NOMO-1 treated with DMSO at 0.1 percent for 48 hours (cell line): ENCODE measurements around the gene CORO2A.
"Not testable (repeated sequence)": the region's sequence is repeated elsewhere in the genome, so short reads cannot be mapped to it uniquely, and the experiment has no call there.

Experiments used
- DNase-seq: peaks from one replicate; lab custom pipeline; 2025; ENCODE audit not compliant: unreplicated experiment; lab: John Stamatoyannopoulos, UW

CORO2A gene

DNA sequence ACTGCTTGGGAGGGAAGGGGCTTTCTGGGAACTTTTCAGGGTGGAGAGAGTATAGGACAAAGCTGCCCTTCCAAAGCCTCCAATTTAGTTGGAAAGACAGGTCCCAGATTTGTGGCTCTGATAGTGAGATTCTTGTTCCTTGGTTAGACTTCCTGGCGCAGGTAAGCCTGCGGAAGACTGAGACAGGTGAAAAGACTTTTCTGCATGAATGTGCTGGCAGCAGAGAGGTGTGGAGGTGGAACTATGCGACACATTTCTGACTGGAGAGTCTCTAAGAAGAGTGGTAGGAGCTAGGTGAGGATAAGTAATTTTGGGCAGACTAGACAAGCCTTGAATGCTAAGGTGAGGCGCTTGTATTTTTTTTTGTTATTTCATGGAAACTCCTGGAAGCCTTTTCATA, 106.0 kb downstream of the CORO2A start:
- no peak for DNase-seq

DNA sequence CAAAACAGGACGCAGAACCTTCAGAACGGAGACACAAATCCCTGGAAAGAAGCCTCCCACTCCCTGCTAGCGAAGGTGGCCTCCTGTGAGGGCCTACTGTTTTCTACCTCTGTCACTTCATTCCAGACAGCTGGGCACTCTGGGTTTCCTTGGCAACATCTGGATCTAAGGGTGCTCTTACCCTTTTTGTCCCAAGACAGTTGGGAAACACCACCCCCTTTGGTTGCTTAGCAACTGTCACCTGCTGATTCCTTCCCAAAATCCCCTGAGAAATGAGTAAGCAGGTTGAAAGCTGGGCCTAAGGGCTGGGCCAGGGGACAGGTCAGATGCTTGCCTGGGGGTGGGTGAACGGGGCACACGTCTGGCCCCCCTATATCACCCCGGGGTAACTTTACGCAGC, 106.5 kb downstream of the CORO2A start:
- DNase-seq: no peak

DNA sequence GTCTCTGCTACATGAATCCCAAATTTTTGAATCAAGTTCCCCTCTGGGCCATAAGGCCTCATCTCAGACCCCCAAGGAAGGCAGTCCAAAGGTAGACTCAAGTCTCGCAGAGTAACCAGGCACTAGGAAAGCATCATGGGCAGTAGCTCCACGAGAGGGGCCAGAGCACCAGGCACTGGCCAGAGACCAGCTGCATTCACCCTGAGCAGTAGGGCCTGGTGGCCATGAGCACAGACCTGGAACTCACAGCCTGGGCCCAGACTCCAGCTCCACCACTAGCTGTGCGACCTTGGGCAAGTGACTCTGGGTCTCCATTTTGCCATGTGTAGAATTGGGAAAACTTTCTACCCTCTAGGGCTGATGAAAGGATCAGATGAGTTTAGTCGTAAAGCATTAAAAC, 107.4 kb downstream of the CORO2A start:
- no peak for DNase-seq

DNA sequence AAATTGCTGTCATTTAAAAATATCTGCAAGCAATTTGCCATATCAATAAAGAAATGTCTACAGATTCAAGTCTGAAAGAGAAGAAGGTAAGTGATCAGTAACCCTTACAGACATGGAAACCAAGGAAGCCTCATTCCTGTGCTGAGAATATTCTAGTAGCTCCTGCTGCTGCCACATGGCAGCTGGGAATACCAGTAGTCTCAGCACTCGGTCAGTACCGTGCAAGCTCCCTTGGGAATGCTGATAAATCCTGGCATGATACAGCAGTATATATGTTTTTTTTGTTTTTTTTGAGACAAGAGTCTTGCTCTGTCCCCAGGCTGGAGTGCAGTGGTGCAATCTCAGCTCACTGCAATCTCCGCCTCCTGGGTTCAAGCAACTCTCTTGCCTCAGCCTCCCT, 108.0 kb downstream of the CORO2A start:
- no peak for DNase-seq

DNA sequence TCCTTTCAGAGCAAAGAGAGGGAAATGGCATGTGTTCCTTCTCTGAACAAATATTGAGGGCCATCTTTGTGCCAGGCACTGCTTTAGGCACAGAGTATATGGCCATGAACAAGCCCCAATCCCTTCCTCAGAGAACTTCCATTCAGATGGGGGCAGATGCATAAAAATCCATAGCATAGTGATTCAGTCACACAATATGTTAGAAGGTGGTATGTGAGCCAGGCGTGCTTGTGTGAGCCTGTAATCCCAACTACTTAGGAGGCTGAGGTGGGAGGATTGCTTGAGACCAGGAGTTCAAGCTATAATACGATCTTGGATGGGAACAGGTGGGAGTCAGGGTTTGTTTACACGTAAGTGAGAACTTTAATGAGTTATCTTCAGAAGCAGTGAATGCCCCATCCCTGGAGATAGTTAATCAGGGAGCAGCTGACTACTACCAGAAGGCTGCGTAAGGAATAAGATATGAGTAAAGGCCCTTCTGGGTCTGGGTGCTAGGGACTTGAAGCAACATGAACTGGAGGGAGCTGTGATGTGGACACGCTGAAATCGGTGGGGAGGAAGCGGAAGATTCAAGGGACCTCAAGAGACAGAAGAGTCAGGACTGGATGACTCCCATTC, 108.8 kb downstream of the CORO2A start:
- no peak for DNase-seq

DNA sequence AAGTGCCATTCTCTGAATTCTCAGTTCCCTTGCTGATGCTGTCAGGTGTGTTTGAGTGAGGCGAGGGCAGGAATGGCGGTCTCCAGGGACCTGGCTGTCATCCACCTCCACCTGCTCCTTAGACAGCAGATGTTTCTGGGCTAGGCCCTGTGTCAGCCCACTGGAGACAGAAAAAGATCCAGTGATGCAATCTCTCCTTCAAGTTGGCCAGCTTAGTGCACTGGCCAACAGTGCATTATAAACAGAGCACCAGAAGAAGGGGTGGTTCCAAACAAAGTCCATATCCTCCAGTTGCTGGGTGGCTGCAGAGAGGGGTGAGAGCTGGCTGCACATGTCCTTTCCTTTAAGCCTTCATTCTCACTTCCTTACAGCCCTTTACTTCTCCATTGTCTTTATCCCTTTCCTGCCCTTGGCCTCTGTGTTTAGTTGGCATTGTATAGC, 109.4 kb downstream of the CORO2A start:
- no peak for DNase-seq

DNA sequence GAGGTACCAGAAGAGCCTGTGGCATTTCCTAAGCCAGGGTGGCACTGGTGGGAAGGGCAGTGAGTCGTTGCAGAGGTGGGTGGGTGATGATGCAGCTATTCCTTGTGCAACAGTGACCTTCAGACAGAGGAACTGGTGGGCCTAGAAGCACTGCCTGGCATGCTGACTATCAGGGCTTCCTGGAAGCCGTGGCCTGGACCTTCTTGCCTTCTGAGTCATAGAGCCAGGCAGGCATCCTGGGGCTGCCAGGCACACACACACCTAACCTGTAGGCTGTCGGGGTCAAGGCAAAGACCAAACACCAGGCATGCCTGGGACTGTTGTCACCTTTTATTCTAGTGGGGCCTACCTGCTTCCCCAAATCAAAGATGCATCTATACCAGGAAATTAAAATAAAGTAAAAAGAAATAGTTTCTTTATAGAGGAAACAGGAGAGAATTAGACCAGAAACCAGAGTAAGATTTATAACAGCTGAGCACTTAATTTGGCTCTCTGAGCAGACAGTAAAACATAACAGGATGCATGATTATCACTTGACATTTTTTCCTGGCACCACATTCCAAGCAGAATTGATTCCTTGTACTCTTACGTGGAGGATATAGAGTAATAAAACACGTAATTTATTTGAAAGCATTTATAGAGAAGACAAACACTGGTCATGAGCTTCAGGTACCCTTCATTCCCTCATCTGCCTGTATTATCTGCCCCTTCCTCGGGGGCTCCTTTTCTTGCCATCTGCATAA, 110.8 kb downstream of the CORO2A start:
- DNase-seq: no peak

DNA sequence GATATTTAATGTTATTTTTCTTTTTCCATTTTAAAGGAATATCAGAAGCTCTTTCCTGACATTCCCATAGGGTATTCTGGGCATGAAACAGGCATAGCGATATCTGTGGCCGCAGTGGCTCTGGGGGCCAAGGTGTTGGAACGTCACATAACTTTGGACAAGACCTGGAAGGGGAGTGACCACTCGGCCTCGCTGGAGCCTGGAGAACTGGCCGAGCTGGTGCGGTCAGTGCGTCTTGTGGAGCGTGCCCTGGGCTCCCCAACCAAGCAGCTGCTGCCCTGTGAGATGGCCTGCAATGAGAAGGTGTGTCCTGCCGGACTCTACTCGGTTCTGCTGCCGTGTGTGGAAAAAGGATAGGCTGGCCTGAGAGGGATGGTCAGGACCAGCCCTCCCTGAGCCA, 111.7 kb downstream of the CORO2A start:
- no peak for DNase-seq

DNA sequence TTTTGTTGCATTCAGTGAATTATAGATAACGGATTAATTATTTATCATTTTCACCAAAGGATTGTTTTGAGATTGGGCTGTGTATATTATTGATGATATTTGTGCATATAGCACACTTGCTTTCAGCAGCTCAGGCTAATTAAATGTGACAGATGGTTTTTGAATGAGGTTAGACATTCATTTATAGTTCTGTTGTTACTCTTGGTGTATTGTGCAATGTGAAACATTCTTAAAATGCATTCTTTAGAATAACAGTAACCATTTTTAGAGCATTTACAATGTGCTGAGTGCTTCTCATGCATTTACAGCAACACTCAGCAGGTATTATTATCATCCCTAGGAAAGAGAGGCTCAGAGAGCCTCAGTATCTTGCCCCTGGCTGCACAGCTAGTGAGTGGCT, 112.1 kb downstream of the CORO2A start:
- DNase-seq: no peak

DNA sequence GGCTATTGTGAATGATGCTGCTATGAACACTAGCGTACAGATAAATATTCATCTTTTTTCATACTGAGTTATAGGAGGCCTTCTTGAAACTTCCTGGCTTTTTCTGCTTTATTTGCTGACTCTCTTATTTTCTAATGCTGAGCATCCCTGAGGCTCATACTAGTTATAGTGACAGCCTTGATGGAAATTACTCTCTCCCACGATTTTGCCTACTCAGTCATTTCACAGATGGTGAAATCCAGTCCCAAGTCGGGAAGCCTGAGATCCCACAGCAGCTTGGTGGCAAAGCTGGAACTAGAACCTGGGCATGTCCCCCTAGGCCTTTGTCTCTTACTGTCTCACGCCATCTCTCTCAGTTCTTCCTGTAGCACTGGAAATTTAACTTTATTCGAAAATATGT, 113.5 kb downstream of the CORO2A start:
- no peak for DNase-seq

DNA sequence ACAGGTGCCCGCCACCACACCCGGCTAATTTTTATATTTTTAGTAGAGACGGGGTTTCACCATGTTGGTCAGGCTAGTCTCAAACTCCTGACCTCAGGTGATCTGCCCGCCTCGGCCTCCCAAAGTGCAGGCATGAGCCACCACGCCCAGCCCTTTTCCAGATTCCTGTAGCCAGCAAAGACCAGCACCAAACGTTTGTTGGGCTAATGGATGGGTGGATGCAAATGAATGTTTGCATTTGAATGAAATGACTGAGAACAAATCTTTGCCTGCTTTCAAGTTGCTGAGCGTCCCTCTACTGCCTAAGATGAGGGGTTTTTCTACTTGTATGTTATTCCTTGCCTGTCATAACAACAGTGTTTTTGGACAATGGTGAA, 115.9 kb downstream of the CORO2A start:
- DNase-seq: not testable (repeated sequence)

DNA sequence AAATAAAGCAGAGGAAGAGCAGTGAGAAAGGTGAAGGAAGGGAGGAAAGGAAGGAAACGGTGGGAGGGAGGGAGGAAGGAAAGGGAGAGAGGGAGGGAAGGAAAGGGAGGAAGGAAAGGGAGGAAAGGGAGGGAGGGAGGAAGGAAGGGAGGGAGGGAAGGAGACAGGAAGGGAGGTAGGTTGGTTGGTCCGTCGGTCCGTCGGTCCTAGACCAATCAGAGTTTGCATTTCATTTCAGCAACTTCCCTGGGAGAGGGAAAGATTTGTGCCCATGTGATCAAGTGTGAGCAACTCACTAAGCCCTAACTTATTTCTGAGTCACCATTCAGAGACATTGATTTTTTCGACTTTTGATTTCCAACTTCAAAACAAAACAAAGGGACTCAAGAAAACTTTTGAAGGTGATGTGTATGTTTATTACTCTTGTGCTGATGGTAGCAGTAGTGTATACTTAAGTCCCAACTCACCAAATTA, 117.1 kb downstream of the CORO2A start:
- DNase-seq: no peak

DNA sequence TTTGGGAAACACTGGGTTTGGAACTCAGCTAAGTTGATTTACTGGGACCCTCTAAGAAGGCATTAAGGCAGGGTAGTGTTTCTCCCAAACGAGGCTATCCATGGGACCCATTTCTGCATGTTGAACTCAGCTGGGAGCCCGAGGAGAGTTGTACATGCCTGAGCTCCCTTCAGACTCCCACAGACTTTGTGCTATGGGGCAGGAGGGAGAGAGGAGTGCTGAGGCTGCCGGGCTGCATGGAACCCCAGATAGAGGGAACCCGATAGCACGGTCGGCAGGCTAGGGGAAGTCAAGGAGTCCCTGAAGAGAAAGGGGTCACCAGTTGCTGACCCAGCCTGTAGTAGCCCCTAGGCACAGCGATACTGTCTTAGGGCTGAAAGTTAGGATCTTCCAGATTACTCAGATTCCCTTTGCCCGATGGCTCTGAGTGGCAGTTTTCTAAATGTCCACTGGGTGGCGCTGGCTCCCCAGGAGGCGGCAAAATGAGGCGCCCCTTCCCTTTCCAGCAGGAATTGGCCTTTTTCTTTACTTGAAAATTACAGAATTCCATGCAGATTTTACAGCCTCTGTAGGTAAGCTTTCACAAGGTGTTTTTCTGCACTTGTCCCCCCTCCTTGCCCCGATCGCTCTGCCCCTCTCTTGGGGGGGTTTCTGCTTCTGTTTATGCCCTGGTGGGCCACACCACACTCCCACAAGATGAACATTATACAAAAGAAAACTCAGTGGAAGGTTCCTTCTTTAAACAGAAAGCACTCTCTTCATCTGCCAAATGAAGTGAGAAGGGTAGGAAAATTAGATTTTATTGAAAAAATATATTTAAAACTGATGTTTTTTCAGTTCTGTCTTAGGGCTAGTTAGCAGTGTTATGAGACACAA, 118.1 kb downstream of the CORO2A start:
- peak; percentile 27 for DNase-seq

DNA sequence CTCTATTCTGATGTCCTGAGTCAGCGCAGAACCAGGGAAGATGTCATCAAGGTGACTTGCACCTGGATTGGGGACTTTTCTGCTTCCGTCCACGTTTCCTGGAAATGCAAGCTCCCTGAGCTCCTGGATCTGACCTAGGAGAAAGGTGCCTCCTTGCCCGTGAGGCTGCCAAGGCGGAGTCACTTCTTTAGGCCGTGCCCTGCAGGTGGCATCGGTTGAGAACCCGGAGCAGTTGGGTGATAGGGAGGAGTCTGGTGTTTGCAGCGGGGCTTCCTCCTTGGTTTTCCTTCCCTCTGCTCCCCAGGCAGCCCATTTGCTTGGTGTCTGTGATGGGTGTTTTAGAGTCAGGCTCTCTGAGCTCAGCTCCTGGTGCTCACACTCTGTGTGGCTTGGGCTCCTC, 120.7 kb downstream of the CORO2A start:
- no peak for DNase-seq
